ENCODE measurements around the gene CECR2.
A peak's percentile ranks its signal among the peaks of the same experiment; 100 is the strongest.
"Not testable (repeated sequence)": the region's sequence is repeated elsewhere in the genome, so short reads cannot be mapped to it uniquely, and the experiment has no call there.

CECR2 gene

GRCh38 chr22:17496841-17497240 lies 127.6 kb downstream of the CECR2 start:
- TF ChIP-seq CTCF (IDR thresholded peaks at IDR 0.05; ENCODE audit: low read depth, low read length) = no peak
- DNase-seq (ENCODE audit: extremely low read depth, low read depth) = no peak

- TF ChIP-seq CTCF (IDR thresholded peaks at IDR 0.05; ENCODE audit: low read depth, low read length) = peak; percentile 56
- DNase-seq (ENCODE audit: extremely low read depth, low read depth) = peak; percentile 30
Observed at GRCh38 chr22:17501679-17502285, 132.5 kb downstream of the CECR2 start.

GRCh38 chr22:17508110-17508509 lies 138.8 kb downstream of the CECR2 start:
- no peak for DNase-seq (ENCODE audit: extremely low read depth, low read depth)
- no peak for TF ChIP-seq CTCF (IDR thresholded peaks at IDR 0.05; ENCODE audit: low read depth, low read length)

- no peak for DNase-seq (ENCODE audit: extremely low read depth, low read depth)
- TF ChIP-seq CTCF (IDR thresholded peaks at IDR 0.05; ENCODE audit: low read depth, low read length) = no peak
Observed at GRCh38 chr22:17512960-17513359, 143.7 kb downstream of the CECR2 start.

- no peak for DNase-seq (ENCODE audit: extremely low read depth, low read depth)
- no peak for TF ChIP-seq CTCF (IDR thresholded peaks at IDR 0.05; ENCODE audit: low read depth, low read length)
Observed at GRCh38 chr22:17513612-17514011, 144.4 kb downstream of the CECR2 start.

GRCh38 chr22:17514084-17514483 lies 144.8 kb downstream of the CECR2 start:
- no peak for DNase-seq (ENCODE audit: extremely low read depth, low read depth)
- TF ChIP-seq CTCF (IDR thresholded peaks at IDR 0.05; ENCODE audit: low read depth, low read length) = no peak

- DNase-seq (ENCODE audit: extremely low read depth, low read depth) = no peak
- TF ChIP-seq CTCF (IDR thresholded peaks at IDR 0.05; ENCODE audit: low read depth, low read length) = no peak
Observed at GRCh38 chr22:17518406-17518805, 149.1 kb downstream of the CECR2 start.

GRCh38 chr22:17521971-17522370 lies 152.7 kb downstream of the CECR2 start:
- not testable (repeated sequence) for DNase-seq (ENCODE audit: extremely low read depth, low read depth)

Measured in AG09319 (cell line).